T-cell (primary cell): ENCODE data around the gene SESTD1. TPM values are rescaled to one million over a fixed set of nuclear protein-coding genes. Genes with fewer than 3 reads are reported as not detected.
"Not testable (repeated sequence)": the region's sequence is repeated elsewhere in the genome, so short reads cannot be mapped to it uniquely, and the experiment has no call there.

Source experiments
- ATAC-seq, 4 experiments: fragments of 200-7000 bp in 3 of 4; fragments of 150-1000 bp in 1 of 4; cut with Tn5 transposase; replicated peaks in 1 of 4; 1 replicate in 3 of 4; 2 replicates in 1 of 4; pipeline ENCODE4 v1.10.0; 2021; ENCODE audit warnings: moderate library complexity in 3 of 4, mild to moderate bottlenecking in 2 of 4, moderate number of reproducible peaks in 1 of 4
- CTCF ChIA-PET, 2 donors: fragments of 300-600 bp; sonication (Branson Sonifier 250); formaldehyde crosslinking; loops; one replicate each; lab custom pipeline; 2022; ENCODE audit warnings: antibody characterized with exemption in 2 of 2; lab: Charles Lee
- POLR2A ChIA-PET, 2 donors: fragments of 300-600 bp; sonication (Branson Sonifier 250); formaldehyde crosslinking; loops; one replicate each; lab custom pipeline; 2022; ENCODE audit warnings: antibody characterized with exemption in 2 of 2; lab: Charles Lee
- DNase-seq, 35 experiments: peaks; one replicate each; pipeline versions ENCODE4 v3.0.0 to v3.0.0-alpha.2; 2013 to 2023
- H3K27ac ChIP-seq: one replicate; pipeline ENCODE4 v1.5.1; 2013; ENCODE audit warnings: low read length
- H3K27me3 ChIP-seq, 2 experiments: replicated peaks in 1 of 2; 1 replicate in 1 of 2; 2 replicates in 1 of 2; pipeline versions ENCODE4 v1.6.1 to v1.7.0; 2013; ENCODE audit warnings: low read length in 1 of 2, mixed read lengths in 1 of 2; ENCODE audit not compliant: control insufficient read depth in 2 of 2, insufficient read depth in 2 of 2; ENCODE audit errors: extremely low read depth in 1 of 2
- H3K36me3 ChIP-seq, 2 donors: 1 replicate in 1 of 2; 2 replicates in 1 of 2; pipeline versions ENCODE4 v1.6.1 to v1.7.0; 2013; ENCODE audit warnings: low read length in 1 of 2; ENCODE audit not compliant: control insufficient read depth in 2 of 2, insufficient read depth in 1 of 2; ENCODE audit errors: extremely low read depth in 1 of 2
- H3K4me1 ChIP-seq, 2 experiments: 1 replicate in 1 of 2; 2 replicates in 1 of 2; pipeline versions ENCODE4 v1.6.1 to v1.7.0; 2013; ENCODE audit warnings: low read length in 2 of 2, mixed read lengths in 1 of 2; ENCODE audit not compliant: insufficient read depth in 2 of 2, control insufficient read depth in 1 of 2; ENCODE audit errors: extremely low read depth in 1 of 2
- H3K4me3 ChIP-seq, 2 donors: 1 replicate in 1 of 2; 2 replicates in 1 of 2; pipeline versions ENCODE4 v1.5.1 to v1.7.0; 2013; ENCODE audit warnings: mild to moderate bottlenecking in 2 of 2, low read length in 1 of 2, moderate library complexity in 1 of 2; ENCODE audit not compliant: control insufficient read depth in 1 of 2; ENCODE audit errors: extremely low read depth in 1 of 2
- H3K9me3 ChIP-seq: 2 replicates; pipeline ENCODE4 v1.7.0; 2013
- H3K27ac Mint-ChIP-seq, 2 donors: one replicate each; pipeline ENCODE4 v1.8.0; 2020 to 2021; ENCODE audit warnings: mild to moderate bottlenecking in 2 of 2, mixed read lengths in 2 of 2
- H3K27me3 Mint-ChIP-seq, 2 donors: one replicate each; pipeline ENCODE4 v1.8.0; 2021 to 2022; ENCODE audit warnings: mixed read lengths in 2 of 2
- H3K36me3 Mint-ChIP-seq: one replicate; pipeline ENCODE4 v1.8.0; 2021; ENCODE audit warnings: mixed read lengths
- H3K4me1 Mint-ChIP-seq, 3 donors: one replicate each; pipeline ENCODE4 v1.8.0; 2020 to 2022; ENCODE audit warnings: mixed read lengths in 3 of 3, mild to moderate bottlenecking in 1 of 3
- H3K4me3 Mint-ChIP-seq, 3 donors: one replicate each; pipeline ENCODE4 v1.8.0; 2020 to 2022; ENCODE audit warnings: mild to moderate bottlenecking in 3 of 3, mixed read lengths in 3 of 3, moderate library complexity in 3 of 3
- H3K9me3 Mint-ChIP-seq, 3 donors: one replicate each; pipeline ENCODE4 v1.8.0; 2020 to 2022; ENCODE audit warnings: mixed read lengths in 3 of 3
- WGBS: methylation state at CpG from one replicate; pipeline ENCODE4 v1.1.5; 2013; ENCODE audit warnings: missing lambda C conversion rate; ENCODE audit not compliant: insufficient coverage; 5-methylcytosine and 5-hydroxymethylcytosine counted together
- total RNA-seq, 35 experiments: library from RNA in 6 of 35; stranded (reverse) in 6 of 35; fragments of 120-200 nt in 1 of 35; gene quantifications; one replicate each; pipeline versions ENCODE4 v1.2.1 to v1.2.4 and lab custom pipeline; 2013 to 2026

The SESTD1 gene
- total RNA-seq, 5 donors from 2014 or later (not counting 1 experiment from before 2014, with no cell fraction given): 4.8 to 13.7 (median 5.5) TPM

DNA sequence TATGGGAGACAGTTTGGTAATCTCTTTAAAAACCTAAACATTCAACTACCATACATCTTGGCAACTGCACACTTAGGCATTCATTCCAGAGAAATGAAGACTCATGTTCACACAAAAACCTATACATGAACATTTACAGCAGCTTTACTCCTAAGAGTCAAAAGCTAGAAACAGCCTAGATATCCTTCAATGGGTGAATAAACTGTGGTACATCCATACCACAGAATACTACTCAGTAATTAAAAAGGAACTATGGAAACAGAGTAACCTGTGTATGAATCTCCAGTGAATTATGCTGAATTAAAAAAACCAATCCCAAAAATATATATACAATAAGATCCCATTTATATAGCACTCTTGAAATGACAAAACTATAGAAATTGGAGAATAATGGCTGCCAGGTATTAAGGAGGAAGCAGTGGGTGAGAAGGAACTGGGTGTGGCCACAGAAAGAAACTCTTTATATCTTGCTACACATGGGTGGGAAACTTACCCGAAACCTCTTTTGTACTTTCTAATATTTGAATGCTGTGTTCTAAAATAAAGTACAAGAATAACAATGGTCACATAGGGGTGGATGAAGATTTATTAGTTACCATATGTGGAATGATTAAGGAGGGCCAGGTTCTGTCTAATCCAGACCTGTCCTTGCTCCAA lies 13.7 kb downstream of the SESTD1 start:
- no peaks in the 10 kb centered on the region for H3K9me3 ChIP-seq
- ATAC-seq (no peak), DNase-seq (no peak)
- H3K27ac ChIP-seq: no peak overlapping the region
- H3K27me3 Mint-ChIP-seq: no peaks in the 10 kb centered on the region
- ChIA-PET POLR2A (no interaction called here), CTCF (no interaction called here)
- no peaks in the 10 kb centered on the region for H3K27me3 ChIP-seq
- H3K36me3 ChIP-seq: no peaks in the 10 kb centered on the region
- H3K9me3 Mint-ChIP-seq: peaks cover 0 to 20% (median 4%) of the 10 kb centered on the region in 3 donors
- H3K4me3 Mint-ChIP-seq: no peak overlapping the region
- H3K4me1 ChIP-seq: peaks cover 2 to 3% of the 10 kb centered on the region in 2 experiments
- H3K27ac Mint-ChIP-seq: peak overlapping the region in 1 of 2 donors; percentile 53
- H3K4me3 ChIP-seq: no peak overlapping the region
- no CpG with 5 or more reads among the region's 1 CpG for WGBS
- H3K36me3 Mint-ChIP-seq: peaks cover 2% of the 10 kb centered on the region
- H3K4me1 Mint-ChIP-seq: peaks cover 12 to 73% (median 48%) of the 10 kb centered on the region in 3 donors

DNA sequence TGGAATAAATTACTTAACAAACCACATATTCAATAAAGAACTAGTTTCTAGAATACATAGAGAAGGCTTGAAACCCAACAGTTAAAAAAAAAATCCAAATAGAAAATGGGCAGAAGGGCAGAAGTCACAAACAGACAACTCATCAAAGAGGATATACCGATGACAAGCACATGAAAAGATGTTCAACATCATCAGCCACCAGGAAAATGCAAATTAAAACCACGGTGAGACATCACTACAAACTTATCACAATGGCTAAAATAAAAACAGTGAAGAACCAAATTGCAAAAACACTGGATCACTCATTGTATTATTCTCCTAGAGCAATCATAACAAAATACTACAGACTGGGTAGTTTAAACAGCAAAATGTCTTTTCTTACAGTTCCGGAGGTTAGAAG lies 14.5 kb downstream of the SESTD1 start:
- 27% methylated on average over 2 of the region's 3 CpGs for WGBS
- H3K27ac Mint-ChIP-seq: peak overlapping the region; percentile 34 to 53
- H3K4me1 Mint-ChIP-seq: peaks cover 12 to 72% (median 48%) of the 10 kb centered on the region in 3 donors

DNA sequence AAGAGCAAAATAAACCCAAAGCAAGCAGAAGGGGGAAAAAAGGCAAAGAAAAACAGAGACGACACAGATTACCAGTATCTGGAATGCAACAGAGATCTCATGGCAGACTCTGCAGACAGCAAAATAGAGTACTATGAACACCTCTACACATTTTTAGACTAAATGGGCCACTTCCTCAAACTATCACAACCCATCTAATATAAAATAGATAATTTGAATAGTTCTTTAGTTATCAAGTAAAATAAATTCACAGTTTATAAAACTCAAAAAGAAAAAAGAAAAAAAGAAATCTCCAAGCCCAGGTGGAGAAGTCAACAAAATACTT lies 16.6 kb downstream of the SESTD1 start:
- Mint-ChIP-seq H3K9me3 (peaks cover 0 to 18% (median 4%) of the 10 kb centered on the region in 3 donors), H3K36me3 (no peaks in the 10 kb centered on the region), H3K4me3 (peak overlapping the region in 1 of 3 donors; percentile 74), H3K27ac (peak overlapping the region; percentile 37 to 63), H3K27me3 (no peaks in the 10 kb centered on the region), H3K4me1 (peaks cover 11 to 60% (median 42%) of the 10 kb centered on the region in 3 donors)
- ChIA-PET POLR2A (no interaction called here), CTCF (interaction anchor here in 1 of 2 donors (0.7 kb wide), 1 partner anchor 883 kb away, joined by 3 read pairs; no protein-coding TSS in a partner anchor)
- H3K4me1 ChIP-seq: peaks cover 2 to 3% of the 10 kb centered on the region in 2 experiments
- whole genome bisulfite sequencing: no CpG with 5 or more reads among the region's 1 CpG
- no peaks in the 10 kb centered on the region for H3K36me3 ChIP-seq
- ATAC-seq: no peak
- H3K27me3 ChIP-seq: no peaks in the 10 kb centered on the region
- H3K9me3 ChIP-seq: no peaks in the 10 kb centered on the region
- no peak overlapping the region for H3K4me3 ChIP-seq
- H3K27ac ChIP-seq: no peak overlapping the region
- no peak for DNase-seq

More for the DNA sequence above, 14.5 kb downstream of the SESTD1 start:
- ATAC-seq (peak in 1 of 4 experiments; percentile 31), DNase-seq (peak in 1 of 35 experiments; percentile 21)
- POLR2A ChIA-PET: no interaction called here
- Histone ChIP-seq H3K27ac (no peak overlapping the region), H3K9me3 (no peaks in the 10 kb centered on the region), H3K4me1 (peaks cover 2 to 3% of the 10 kb centered on the region in 2 experiments), H3K4me3 (no peak overlapping the region), H3K36me3 (no peaks in the 10 kb centered on the region), H3K27me3 (no peaks in the 10 kb centered on the region)
- no peaks in the 10 kb centered on the region for H3K27me3 Mint-ChIP-seq
- H3K9me3 Mint-ChIP-seq: peaks cover 0 to 18% (median 4%) of the 10 kb centered on the region in 3 donors
- H3K4me3 Mint-ChIP-seq: no peak overlapping the region
- no peaks in the 10 kb centered on the region for H3K36me3 Mint-ChIP-seq
- CTCF ChIA-PET: interaction anchor here (0.7 kb wide), 2 partner anchors 80 to 183 kb away, joined by 3 read pairs; no protein-coding TSS in a partner anchor

DNA sequence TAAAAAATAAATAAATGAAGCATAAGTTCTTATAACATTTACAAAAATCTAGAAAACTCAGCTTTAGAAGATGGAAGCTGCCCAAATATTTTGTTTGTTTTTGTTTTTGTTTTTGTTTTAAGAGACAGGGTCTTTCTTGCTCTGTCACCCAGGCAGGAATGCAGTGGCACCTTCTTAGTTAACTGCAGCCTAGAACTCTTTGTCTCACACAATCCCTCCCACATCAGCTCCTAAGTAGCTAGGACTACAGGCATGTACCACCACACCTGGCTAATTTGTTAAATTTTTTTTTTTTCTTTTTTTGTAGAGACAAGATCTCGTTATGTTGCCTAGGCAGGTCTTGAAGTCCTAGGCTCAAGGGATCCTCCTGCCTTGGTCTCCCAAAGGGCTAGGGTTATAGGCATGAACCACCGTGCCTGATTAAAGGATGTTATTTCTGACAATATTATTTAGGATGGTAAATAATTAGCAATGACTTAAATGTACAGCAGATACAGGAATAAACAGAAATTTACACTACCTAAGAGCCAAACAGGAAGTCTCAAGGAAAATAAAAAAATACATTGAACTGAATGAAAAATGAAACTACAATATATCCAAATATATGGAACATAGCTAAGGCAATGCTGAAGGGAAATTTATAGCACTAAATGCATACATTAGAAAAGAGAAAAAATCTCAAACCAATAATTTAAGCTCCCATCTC lies 17.2 kb downstream of the SESTD1 start:
- Mint-ChIP-seq H3K27me3 (no peaks in the 10 kb centered on the region), H3K4me3 (peak overlapping the region in 1 of 3 donors; percentile 74), H3K9me3 (peaks cover 0 to 18% (median 4%) of the 10 kb centered on the region in 3 donors), H3K36me3 (no peaks in the 10 kb centered on the region), H3K27ac (peak overlapping the region; percentile 37 to 63), H3K4me1 (peaks cover 6 to 59% (median 37%) of the 10 kb centered on the region in 3 donors)
- Histone ChIP-seq H3K36me3 (no peaks in the 10 kb centered on the region), H3K27me3 (no peaks in the 10 kb centered on the region), H3K9me3 (no peaks in the 10 kb centered on the region), H3K27ac (no peak overlapping the region), H3K4me3 (no peak overlapping the region), H3K4me1 (peaks cover 2 to 3% of the 10 kb centered on the region in 2 experiments)
- ATAC-seq (no peak), DNase-seq (no peak)
- WGBS: no CpG with 5 or more reads among the region's 2 CpGs
- ChIA-PET CTCF (no interaction called here), POLR2A (no interaction called here)

DNA sequence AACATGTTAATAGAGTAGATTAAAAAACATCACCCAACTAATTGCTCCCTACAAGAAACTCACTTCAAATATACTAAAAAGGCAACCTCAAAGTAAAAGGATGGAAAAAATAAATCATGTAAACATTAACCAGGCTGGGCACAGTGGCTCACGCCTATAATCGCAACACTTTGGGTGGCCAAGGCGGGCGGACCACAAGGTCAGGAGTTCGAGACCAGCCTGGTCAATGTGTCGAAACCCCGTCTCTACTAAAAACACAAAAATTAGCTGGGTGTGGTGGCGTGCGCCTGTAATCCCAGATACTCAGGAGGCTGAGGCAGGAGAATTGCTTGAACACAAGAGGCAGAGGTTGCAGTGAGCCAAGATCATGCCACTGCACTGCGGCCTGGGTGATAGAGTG lies 18.8 kb downstream of the SESTD1 start:
- H3K4me3 Mint-ChIP-seq, H3K27ac ChIP-seq, H3K27ac Mint-ChIP-seq, H3K27me3 Mint-ChIP-seq, CTCF ChIA-PET, H3K27me3 ChIP-seq, DNase-seq, ATAC-seq, H3K4me3 ChIP-seq, H3K4me1 ChIP-seq, H3K36me3 ChIP-seq, H3K9me3 ChIP-seq, H3K36me3 Mint-ChIP-seq: not testable (repeated sequence)
- POLR2A ChIA-PET: interaction anchor here in 1 of 2 donors (0.6 kb wide), 1 partner anchor 24 kb away, joined by 8 read pairs; no protein-coding TSS in a partner anchor
- Mint-ChIP-seq H3K9me3 (peaks cover 0 to 14% (median 4%) of the 10 kb centered on the region in 3 donors), H3K4me1 (peaks cover 10 to 57% (median 30%) of the 10 kb centered on the region in 3 donors)
- WGBS: no CpG with 5 or more reads among the region's 10 CpGs

- no CpG with 5 or more reads among the region's 1 CpG for WGBS
- POLR2A ChIA-PET: no interaction called here
- Histone ChIP-seq H3K4me1 (peaks cover 2 to 11% of the 10 kb centered on the region in 2 experiments), H3K27me3 (no peaks in the 10 kb centered on the region), H3K36me3 (no peaks in the 10 kb centered on the region), H3K9me3 (no peaks in the 10 kb centered on the region), H3K27ac (no peak overlapping the region), H3K4me3 (no peak overlapping the region)
- Mint-ChIP-seq H3K4me3 (no peak overlapping the region), H3K27me3 (no peaks in the 10 kb centered on the region), H3K27ac (no peak overlapping the region), H3K4me1 (peaks cover 31 to 60% (median 41%) of the 10 kb centered on the region in 3 donors), H3K36me3 (no peaks in the 10 kb centered on the region), H3K9me3 (peaks cover 0 to 4% (median 4%) of the 10 kb centered on the region in 3 donors)
- CTCF ChIA-PET: no interaction called here
- DNase-seq (no peak), ATAC-seq (no peak)
Observed at GRCh38 chr2:179243046-179243445, 21.6 kb downstream of the SESTD1 start.
